GM12878 (cell line): Measurements from ENCODE around the gene GARIN5B. TPM values are rescaled to one million over a fixed set of nuclear protein-coding genes. Genes with fewer than 3 reads are reported as not detected.

Experiments used
- ATAC-seq: fragments of 200-7000 bp; cut with Tn5 transposase; 3 replicates; pipeline ENCODE4 v1.9.1; 2020; ENCODE audit warnings: mild to moderate bottlenecking, moderate library complexity
- BruUV-seq: library from RNA; stranded (reverse); fragments of 400-500 nt; replicated peaks from 2 replicates; lab custom pipeline; 2021; lab: Mats Ljungman, UMichigan
- CTCF ChIA-PET: fragments of 300-600 bp; sonication (Branson Sonifier 250); formaldehyde crosslinking; extraction: SDS; loops from one replicate; lab custom pipeline; 2021; ENCODE audit warnings: inconsistent platforms; lab: Yijun Ruan, JAX
- POLR2A ChIA-PET: fragments of 350-600 bp; formaldehyde crosslinking; extraction: SDS; loops from one replicate; lab custom pipeline; 2021; ENCODE audit warnings: inconsistent platforms; lab: Charles Lee
- RAD21 ChIA-PET: fragments of 300-600 bp; sonication (Branson Sonifier 250); formaldehyde crosslinking; loops from one replicate; lab custom pipeline; 2023; ENCODE audit warnings: antibody characterized with exemption; ENCODE audit not compliant: unreplicated experiment; lab: Charles Lee
- SMC1A ChIA-PET: fragments of 300-600 bp; sonication (Branson Sonifier 250); formaldehyde crosslinking; loops from one replicate; lab custom pipeline; 2023; ENCODE audit not compliant: unreplicated experiment, uncharacterized antibody; lab: Charles Lee
- DNase-seq: peaks from one replicate; pipeline ENCODE4 v3.0.0-alpha.2; 2011; ENCODE audit warnings: low read depth, low spot score
- FAIRE-seq: peaks from 3 replicates; lab custom pipeline; 2011; peaks lifted over from hg19 to GRCh38; lab: Jason Lieb, UNC
- H2AFZ ChIP-seq: 2 replicates; pipeline ENCODE4 v1.6.0; 2011; ENCODE audit warnings: low read depth, low read length, control low read depth; ENCODE audit not compliant: control insufficient read depth
- H3K27ac ChIP-seq: 2 replicates; pipeline ENCODE4 v1.5.1; 2011; ENCODE audit warnings: control low read depth; ENCODE audit not compliant: control insufficient read depth, insufficient read depth
- H3K27me3 ChIP-seq, 2 experiments: replicated peaks in 1 of 2; 2 replicates each; pipeline versions ENCODE4 v1.6.0 to v1.6.1; 2011; ENCODE audit warnings: low read length in 1 of 2; ENCODE audit not compliant: control insufficient read depth in 2 of 2, insufficient read depth in 2 of 2
- H3K36me3 ChIP-seq, 2 experiments: 2 replicates each; pipeline ENCODE4 v1.5.1; 2011; ENCODE audit warnings: low read length in 1 of 2; ENCODE audit not compliant: control insufficient read depth in 2 of 2, insufficient read depth in 2 of 2
- H3K4me1 ChIP-seq: 2 replicates; pipeline ENCODE4 v1.6.1; 2011; ENCODE audit warnings: mild to moderate bottlenecking, low read length, moderate library complexity, mixed read lengths; ENCODE audit not compliant: control insufficient read depth, insufficient read depth
- H3K4me2 ChIP-seq: 2 replicates; pipeline ENCODE4 v1.6.0; 2011; ENCODE audit warnings: control low read depth; ENCODE audit not compliant: control insufficient read depth, insufficient read depth
- H3K4me3 ChIP-seq: fragments of 200-600 bp; sonication (generic); 2 replicates; pipeline ENCODE4 v1.5.1; 2016
- H3K79me2 ChIP-seq: 2 replicates; pipeline ENCODE4 v1.6.0; 2011; ENCODE audit warnings: low read length; ENCODE audit not compliant: control insufficient read depth, insufficient read depth
- H3K9ac ChIP-seq: 2 replicates; pipeline ENCODE4 v1.8.0; 2011; ENCODE audit warnings: low read length, control low read depth, mixed read lengths; ENCODE audit not compliant: control insufficient read depth, insufficient read depth
- H3K9me3 ChIP-seq: replicated peaks from 3 replicates; pipeline ENCODE4 v1.5.1; 2011; ENCODE audit warnings: mild to moderate bottlenecking, low read length; ENCODE audit not compliant: control insufficient read depth, insufficient read depth
- H4K20me1 ChIP-seq: 2 replicates; pipeline ENCODE4 v1.6.0; 2011; ENCODE audit not compliant: control insufficient read depth, insufficient read depth
- BCLAF1 ChIP-seq: fragments of 450-650 bp; IDR thresholded peaks from 2 replicates; pipeline ENCODE4 v1.6.1; 2017; ENCODE audit warnings: antibody characterized with exemption, mild to moderate bottlenecking, moderate library complexity
- BHLHE40 ChIP-seq, 2 experiments: fragments of 450-650 bp in 1 of 2; IDR thresholded peaks; 2 replicates each; pipeline ENCODE4 v1.6.1; 2011 to 2017; ENCODE audit warnings: low read depth in 2 of 2, borderline replicate concordance in 1 of 2, improper control_type of control experiment in 1 of 2, low read length in 1 of 2, mild to moderate bottlenecking in 1 of 2
- BRCA1 ChIP-seq: IDR thresholded peaks from 2 replicates; pipeline ENCODE4 v1.6.1; 2011; ENCODE audit warnings: low read depth, low read length, improper control_type of control experiment
- CBX3 ChIP-seq: fragments of 200-600 bp; sonication (generic); IDR thresholded peaks from 2 replicates; pipeline ENCODE4 v1.6.1; 2016; ENCODE audit warnings: low read depth, borderline replicate concordance
- CBX5 ChIP-seq: sonication (generic); IDR thresholded peaks from 2 replicates; pipeline ENCODE4 v1.6.1; 2016; ENCODE audit warnings: low read depth, moderate library complexity, mild to moderate bottlenecking, inconsistent platforms
- CTCF ChIP-seq, 3 experiments: IDR thresholded peaks in 2 of 3; conservative IDR thresholded peaks in 1 of 3; 2 replicates each; pipeline ENCODE4 v1.5.1; 2011; ENCODE audit warnings: low read depth in 3 of 3, low read length in 3 of 3, mild to moderate bottlenecking in 3 of 3, control low read depth in 2 of 3, moderate library complexity in 2 of 3, inconsistent platforms in 1 of 3, mixed read lengths in 1 of 3; ENCODE audit not compliant: control insufficient read depth in 2 of 3, insufficient read depth in 1 of 3; ENCODE audit errors: extremely low read depth in 1 of 3
- DPF2 ChIP-seq: fragments of 450-650 bp; IDR thresholded peaks from 2 replicates; pipeline ENCODE4 v1.6.1; 2017; ENCODE audit warnings: mild to moderate bottlenecking
- ELK1 ChIP-seq: IDR thresholded peaks from 2 replicates; pipeline ENCODE4 v1.6.1; 2012; ENCODE audit warnings: low read depth, low read length, improper control_type of control experiment
- HCFC1 ChIP-seq: fragments of 150-350 bp; IDR thresholded peaks from 2 replicates; pipeline ENCODE4 v1.6.1; 2014; ENCODE audit warnings: low read length
- JUNB ChIP-seq: IDR thresholded peaks from 2 replicates; pipeline ENCODE4 v1.6.1; 2016; ENCODE audit warnings: antibody characterized with exemption, mild to moderate bottlenecking
- NFYA ChIP-seq: IDR thresholded peaks from 2 replicates; pipeline ENCODE4 v1.6.1; 2011; ENCODE audit warnings: low read depth, mild to moderate bottlenecking, low read length, improper control_type of control experiment, borderline replicate concordance
- NR2C1 ChIP-seq: fragments of 450-650 bp; IDR thresholded peaks from 2 replicates; pipeline ENCODE4 v1.6.1; 2017; ENCODE audit warnings: antibody characterized with exemption, mild to moderate bottlenecking, moderate library complexity
- SMC3 ChIP-seq: IDR thresholded peaks from 2 replicates; pipeline ENCODE4 v1.6.1; 2011; ENCODE audit warnings: low read length, improper control_type of control experiment, borderline replicate concordance
- SP1 ChIP-seq: IDR thresholded peaks from one replicate; pipeline ENCODE4 v1.6.1; 2011; ENCODE audit warnings: low read depth, low read length
- SRF ChIP-seq, 2 experiments: IDR thresholded peaks; 2 replicates each; pipeline ENCODE4 v1.6.1; 2011; ENCODE audit warnings: low read depth in 2 of 2, low read length in 2 of 2, mild to moderate bottlenecking in 1 of 2, moderate library complexity in 1 of 2
- STAT1 ChIP-seq: fragments of 450-650 bp; conservative IDR thresholded peaks from 2 replicates; pipeline ENCODE4 v1.6.1; 2014; ENCODE audit warnings: antibody characterized with exemption, mild to moderate bottlenecking
- WGBS: methylation state at CpG from one replicate; pipeline ENCODE4 v1.1.6; 2016; ENCODE audit warnings: low lambda C conversion rate; ENCODE audit not compliant: insufficient replicate concordance, insufficient coverage; ENCODE audit errors: missing lambda C conversion rate; 5-methylcytosine and 5-hydroxymethylcytosine counted together
- in situ Hi-C: fragments of 300-500 bp; cut with MboI; formaldehyde crosslinking; loops from 9 replicates; pipeline ENCODE4 v1.14.3; 2018; ENCODE audit warnings: mixed read lengths
- intact Hi-C: fragments of 100-400 bp; cut with micrococcal nuclease; formaldehyde crosslinking; loops from one replicate; pipeline ENCODE4 v1.14.2; 2022; ENCODE audit not compliant: unreplicated experiment
- polyA plus RNA-seq, 11 experiments: library from polyadenylated mRNA; depleted of rRNA in 4 of 11; unstranded in 6 of 11; stranded (reverse) in 5 of 11; fragments of >200 nt; fragmentation: Nextera tagmentation in 4 of 11; fragmentation: Illumina TruSeq in 1 of 11; extraction: Ambion mirVana in 4 of 11; extraction: Trizol in 1 of 11; gene quantifications; 1 replicate in 1 of 11; 2 replicates in 10 of 11; pipeline versions ENCODE4 v1.2.1 to v1.2.3, GENCODE V29; 2011 to 2016; ENCODE audit warnings: inconsistent platforms in 2 of 11, missing spikeins in 2 of 11, low read depth in 1 of 11
- total RNA-seq, 4 experiments: library from RNA; depleted of rRNA in 3 of 4; stranded (reverse); fragments of >200 nt in 3 of 4; fragmentation: Illumina TruSeq in 1 of 4; extraction: Trizol in 1 of 4; gene quantifications; 2 replicates each; pipeline versions ENCODE4 v1.2.1 to v1.2.3, GENCODE V29; 2013 to 2021

Gene GARIN5B
- total and polyA plus RNA-seq, 10 of the 15 experiments (the other 5 are each of a cell fraction or from before 2014, with no cell fraction given) = not detected

GRCh38 chr19:55306712-55307111 is 56.3 kb downstream of the GARIN5B start:
- no TSS peak for BruUV-seq
- CTCF ChIA-PET = no interaction called here
- SMC1A ChIA-PET = no interaction called here
- Histone ChIP-seq H2AFZ (no peak overlapping the region), H3K9me3 (no peaks in the 10 kb centered on the region), H3K27ac (no peak overlapping the region), H3K4me3 (no peak overlapping the region), H3K36me3 (no peaks in the 10 kb centered on the region), H3K79me2 (no peaks in the 10 kb centered on the region), H3K27me3 (no peaks in the 10 kb centered on the region), H3K9ac (no peak overlapping the region), H3K4me1 (no peaks in the 10 kb centered on the region), H3K4me2 (no peak overlapping the region), H4K20me1 (no peaks in the 10 kb centered on the region; the same call in 1 of the 2 replicates)
- TF ChIP-seq CBX5 (no peak), CTCF (IDR thresholded peaks at IDR 0.05 in 2 of 3, conservative IDR thresholded peaks at IDR 0.05 in 1 of 3; ENCODE audit: control insufficient read depth in 2 of 3, extremely low read depth in 1 of 3, insufficient read depth in 1 of 3, low read depth in 3 of 3, low read length in 3 of 3) (no peak), STAT1 (no peak), BCLAF1 (no peak), SP1 (no peak), SMC3 (no peak), NFYA (no peak), DPF2 (no peak), BRCA1 (no peak), JUNB (no peak), HCFC1 (no peak), SRF (IDR thresholded peaks at IDR 0.05; ENCODE audit: low read depth in 2 of 2, low read length in 2 of 2) (no peak), CBX3 (no peak), NR2C1 (no peak), BHLHE40 (IDR thresholded peaks at IDR 0.05; ENCODE audit: borderline replicate concordance in 1 of 2, low read depth in 2 of 2, low read length in 1 of 2) (no peak), ELK1 (no peak)
- POLR2A ChIA-PET = no interaction called here
- intact Hi-C loops (no loop called here), in situ Hi-C loops (no loop called here)
- FAIRE-seq = no peak
- DNase-seq = no peak
- WGBS = 58% methylated on average over 3 of the region's 3 CpGs
- RAD21 ChIA-PET = no interaction called here
- no peak for ATAC-seq
